Stomach (tissue), 4 donors: Measurements from ENCODE around the gene HYOU1.

ENCODE experiments used
- CTCF ChIP-seq, 7 experiments: fragments of 450-650 bp in 4 of 7; fragments of 200-600 bp in 3 of 7; sonication (generic) in 3 of 7; IDR thresholded peaks; one replicate each; pipeline ENCODE4 v1.5.1; 2016 to 2019; ENCODE audit warnings: antibody characterized with exemption in 7 of 7, control low read depth in 2 of 7, mild to moderate bottlenecking in 1 of 7
- POLR2A ChIP-seq, 4 donors: fragments of 450-650 bp; IDR thresholded peaks; one replicate each; pipeline ENCODE4 v1.6.1; 2016; ENCODE audit warnings: antibody characterized with exemption in 4 of 4, control low read depth in 2 of 4, mild to moderate bottlenecking in 1 of 4, moderate library complexity in 1 of 4
- POLR2AphosphoS5 ChIP-seq, 3 donors: sonication (generic); formaldehyde crosslinking; IDR thresholded peaks; one replicate each; pipeline ENCODE4 v1.6.1; 2016; ENCODE audit warnings: antibody characterized with exemption in 3 of 3

DNA sequence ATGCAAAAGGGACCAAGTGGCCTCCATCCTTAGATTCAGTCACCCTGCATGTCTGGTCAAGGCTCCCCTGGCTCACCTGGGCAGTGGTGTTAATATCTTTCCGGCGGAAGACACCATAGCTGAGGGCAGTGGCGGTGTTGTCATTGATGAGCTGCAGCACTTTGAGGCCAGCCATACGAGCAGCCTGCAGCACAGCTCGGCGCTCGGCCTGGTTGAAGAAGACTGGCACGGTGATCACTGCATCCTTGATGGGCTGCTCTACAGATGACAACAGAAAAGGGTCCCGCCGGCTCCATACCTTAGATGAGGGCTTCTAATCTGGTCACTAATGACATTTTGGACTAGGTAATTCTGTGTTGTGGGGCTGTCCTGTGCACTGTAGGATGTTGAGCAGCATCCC is 2.6 kb downstream of the HYOU1 start:
- no peak for TF ChIP-seq CTCF (IDR thresholded peaks at IDR 0.05)
- no peak for TF ChIP-seq POLR2A (IDR thresholded peaks at IDR 0.05)
- no peak for TF ChIP-seq POLR2AphosphoS5 (IDR thresholded peaks at IDR 0.05)
